ENCODE results near the gene CPTP.

Gene CPTP

GRCh38 chr1:1292851-1293250 is 31.8 kb upstream of the CPTP start:
- no peak for DNase-seq

GRCh38 chr1:1293263-1294249 is 31.0 kb upstream of the CPTP start:
- no peak for DNase-seq

- no peak for DNase-seq
These were observed 30.2 kb upstream of the CPTP start for GRCh38 chr1:1294250-1294890.

GRCh38 chr1:1295154-1295923 is 29.3 kb upstream of the CPTP start:
- DNase-seq: no peak

GRCh38 chr1:1296070-1297061 is 28.2 kb upstream of the CPTP start:
- DNase-seq: no peak

- no peak for DNase-seq
These were observed 26.7 kb upstream of the CPTP start for GRCh38 chr1:1297802-1298424.

- DNase-seq: no peak
These were observed 25.5 kb upstream of the CPTP start for GRCh38 chr1:1298861-1299685.

GRCh38 chr1:1299686-1300351 is 24.8 kb upstream of the CPTP start:
- DNase-seq: peak; percentile 62

GRCh38 chr1:1300352-1300739 is 24.3 kb upstream of the CPTP start:
- no peak for DNase-seq

- no peak for DNase-seq
These were observed 22.6 kb upstream of the CPTP start for GRCh38 chr1:1302006-1302430.

GRCh38 chr1:1302951-1303509 is 21.6 kb upstream of the CPTP start:
- DNase-seq: no peak

GRCh38 chr1:1303736-1304135 is 20.9 kb upstream of the CPTP start:
- DNase-seq: no peak

- DNase-seq: peak; percentile 98
These were observed 20.0 kb upstream of the CPTP start for GRCh38 chr1:1304331-1305299.

- peak; percentile 89 for DNase-seq
These were observed 19.1 kb upstream of the CPTP start for GRCh38 chr1:1305300-1306069.

GRCh38 chr1:1306070-1306660 is 18.4 kb upstream of the CPTP start:
- DNase-seq: no peak

GRCh38 chr1:1306661-1307260 is 17.8 kb upstream of the CPTP start:
- no peak for DNase-seq
